ENCODE measurements around the gene PEAK3. TPM values are rescaled to one million over a fixed set of nuclear protein-coding genes. Genes with fewer than 3 reads are reported as not detected.
A peak's percentile ranks its signal among the peaks of the same experiment; 100 is the strongest.

The PEAK3 gene
- total RNA-seq, 1 donor from 2014 or later, result 0.17 TPM

DNA sequence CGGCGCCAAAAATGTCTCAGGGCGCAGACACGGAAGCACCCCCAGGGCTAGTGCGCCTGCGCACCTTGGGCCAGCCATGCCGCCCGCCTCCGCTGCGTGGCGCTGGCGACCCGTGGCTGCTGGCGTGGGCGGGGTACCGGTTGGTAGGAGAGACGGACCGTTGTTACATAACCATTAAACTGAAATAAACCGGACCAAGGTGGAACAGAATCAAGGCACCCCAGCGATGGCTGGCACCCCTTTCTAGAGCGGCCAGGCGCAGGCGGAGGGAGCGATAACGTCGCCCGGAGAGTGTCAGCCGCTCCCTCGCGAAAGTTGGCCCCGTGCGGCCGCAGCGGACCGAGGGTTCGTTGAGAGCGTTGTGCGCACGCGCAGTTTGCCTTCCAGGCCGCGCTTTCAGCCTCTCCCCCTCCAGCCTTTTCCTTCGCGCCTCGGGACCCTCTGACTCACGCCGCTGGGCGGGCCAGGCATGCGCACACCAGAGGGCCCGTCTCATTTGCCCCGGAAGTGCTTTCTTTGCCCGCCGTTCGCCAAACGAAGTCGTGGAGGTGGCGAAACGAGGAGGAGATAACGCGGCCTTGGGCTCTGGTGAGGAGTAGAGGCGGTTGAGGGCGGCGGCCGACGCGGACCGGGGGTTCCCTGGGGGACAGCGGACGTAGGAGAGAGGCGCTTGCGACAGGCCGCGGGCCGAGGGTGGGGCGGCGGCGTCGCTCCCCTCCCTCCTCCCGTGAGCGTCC is 45.5 kb downstream of the PEAK3 start, which contains the start of the genes PLEKHJ1 and SF3A2:
Gene PLEKHJ1, minus strand, starts transcription at position 16 of the 737 bp plus-strand sequence. CDS start 81 bp downstream, outside the sequence.
Gene SF3A2, plus strand, starts transcription at position 511 of the 737 bp plus-strand sequence. CDS start 6,595 bp downstream, outside the sequence.
- DNase-seq, result peak; percentile 98

DNA sequence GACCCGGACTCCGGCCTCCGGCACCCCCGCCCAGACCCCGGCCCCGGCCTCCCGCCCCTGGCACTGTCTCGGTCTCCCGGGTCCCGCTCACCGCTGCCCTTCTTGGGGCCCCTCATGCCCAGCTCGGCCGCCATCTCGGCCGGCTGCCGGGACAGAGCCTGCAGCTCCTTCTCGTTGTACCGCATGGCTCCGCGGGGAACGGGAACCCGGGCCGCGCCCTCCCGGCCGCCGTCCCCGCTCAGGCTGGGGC is 46.0 kb downstream of the PEAK3 start:
- no peak for DNase-seq

DNA sequence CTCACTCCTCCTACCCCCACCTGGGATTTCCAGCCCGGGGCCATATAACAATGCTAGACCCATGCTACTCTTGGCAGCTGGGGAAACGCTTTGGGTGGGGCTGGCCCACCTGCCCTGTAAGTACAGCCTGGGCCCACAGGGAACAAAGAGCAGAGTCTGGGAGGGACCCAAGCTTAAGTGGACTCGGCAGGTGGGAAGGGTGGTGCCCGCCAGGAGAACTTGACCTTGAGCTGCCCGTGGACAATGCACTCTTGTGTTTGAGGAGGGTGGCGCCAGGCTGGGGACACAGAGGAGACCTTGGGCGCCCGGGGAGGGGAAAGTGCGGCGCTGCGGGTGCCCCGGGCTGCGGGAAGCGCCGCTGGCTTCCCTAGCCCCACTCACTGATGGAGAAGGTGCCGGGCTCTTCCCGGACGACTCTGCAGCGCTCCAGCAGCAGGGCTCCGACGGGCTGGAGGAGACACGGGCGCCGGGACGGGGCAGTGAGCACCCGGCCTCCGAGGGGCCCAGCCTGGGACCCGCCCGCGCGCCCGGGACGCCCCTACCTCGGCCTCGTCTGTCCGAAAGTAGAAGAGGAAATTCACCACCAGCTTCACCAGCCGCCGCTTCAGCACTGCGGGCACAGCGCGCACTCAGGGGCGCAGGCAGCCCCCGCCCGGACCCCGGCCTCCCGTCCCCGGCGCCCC is 46.5 kb downstream of the PEAK3 start:
- peak; percentile 30 for DNase-seq

DNA sequence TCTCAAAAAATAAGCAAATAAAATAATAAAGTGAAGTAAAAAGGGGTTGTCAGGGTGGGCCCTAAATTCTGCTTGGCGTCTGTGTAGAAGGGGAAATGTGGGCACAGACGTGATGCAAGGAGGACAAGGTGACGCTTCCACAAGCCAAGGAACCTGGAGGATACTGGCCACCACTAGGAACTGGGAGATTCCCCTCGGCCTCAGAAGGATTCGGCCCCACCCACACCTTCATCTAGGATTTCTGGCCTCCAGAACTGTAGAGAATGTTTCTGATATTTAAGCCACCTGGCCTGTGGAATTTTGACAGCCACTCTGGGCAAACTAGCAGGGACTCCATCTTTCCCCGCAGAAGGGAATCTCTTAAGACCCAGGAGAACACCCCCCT is 47.0 kb downstream of the PEAK3 start:
- DNase-seq, result no peak

DNA sequence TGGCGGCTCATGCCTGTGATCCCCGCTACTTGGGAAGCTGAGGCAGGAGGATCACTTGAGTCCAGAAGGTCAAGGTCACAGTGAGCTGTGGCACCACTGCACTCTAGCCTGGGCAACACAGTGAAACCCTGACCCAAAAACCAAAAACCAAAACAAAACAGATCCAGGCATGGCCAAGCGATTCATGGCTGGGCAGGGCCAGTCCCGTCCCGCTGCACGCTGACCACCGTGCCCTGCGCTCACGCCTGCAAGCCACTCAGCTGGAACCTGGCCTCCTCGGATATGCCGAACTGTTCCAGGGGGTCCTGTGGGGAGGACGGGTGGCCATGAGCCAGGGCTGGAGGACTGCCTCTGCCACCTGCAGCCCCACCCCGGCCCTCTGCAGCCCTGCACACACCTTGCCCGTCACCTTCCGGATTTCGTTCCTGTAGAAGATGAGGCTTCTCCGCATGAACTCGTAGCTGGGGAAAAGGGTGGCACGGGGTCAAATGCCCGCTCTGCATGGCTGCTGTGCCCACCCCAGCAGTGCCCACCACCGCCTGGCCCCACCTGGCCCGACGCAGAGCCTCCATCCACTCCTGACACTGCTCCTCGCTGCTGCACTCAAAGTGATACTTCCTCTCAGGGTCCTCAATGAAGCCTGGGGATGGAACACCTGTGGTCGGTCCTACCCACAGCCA is 48.2 kb downstream of the PEAK3 start:
- DNase-seq, result no peak

DNA sequence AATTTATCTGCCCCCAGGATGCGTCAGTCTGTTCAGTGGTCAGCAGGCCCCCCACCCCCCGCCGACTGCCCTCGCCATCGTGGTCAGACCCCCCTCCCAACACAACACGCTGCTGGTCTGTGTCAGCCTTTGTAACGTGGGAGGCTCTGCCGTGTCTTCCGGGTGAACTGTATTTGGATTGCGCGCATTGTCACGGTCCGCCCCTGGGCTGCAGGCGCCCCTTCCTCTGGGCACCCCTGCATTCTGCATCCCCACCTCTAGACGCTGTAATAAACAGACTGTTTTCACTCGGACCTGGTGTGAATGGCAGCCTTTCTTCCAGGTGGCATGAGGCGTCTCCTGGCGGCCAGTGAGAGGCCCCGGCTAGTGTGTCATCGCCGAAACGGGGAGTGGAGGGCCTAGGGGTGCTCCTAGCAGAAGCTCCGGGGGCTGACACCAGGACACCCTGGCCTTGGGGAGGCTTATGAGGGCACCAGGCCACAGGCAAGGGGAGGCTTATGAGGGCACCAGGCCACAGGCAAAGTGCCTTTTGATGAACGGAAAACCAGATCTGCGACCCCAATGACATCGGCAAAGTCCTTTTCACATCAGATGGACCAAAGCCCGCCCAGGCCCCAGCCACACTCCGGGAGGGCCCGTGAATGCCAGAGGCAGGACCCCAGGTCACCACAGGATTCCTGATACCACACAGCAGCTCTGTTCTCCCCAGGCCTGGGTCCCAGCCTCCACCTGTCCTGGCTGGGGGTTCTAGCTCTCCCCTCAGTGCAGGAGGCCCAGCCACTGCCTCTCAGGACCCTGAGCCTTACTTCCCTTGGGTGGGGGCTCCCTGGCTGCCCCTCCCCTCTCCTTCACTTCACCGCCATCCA is 49.5 kb downstream of the PEAK3 start:
- DNase-seq, result no peak

DNA sequence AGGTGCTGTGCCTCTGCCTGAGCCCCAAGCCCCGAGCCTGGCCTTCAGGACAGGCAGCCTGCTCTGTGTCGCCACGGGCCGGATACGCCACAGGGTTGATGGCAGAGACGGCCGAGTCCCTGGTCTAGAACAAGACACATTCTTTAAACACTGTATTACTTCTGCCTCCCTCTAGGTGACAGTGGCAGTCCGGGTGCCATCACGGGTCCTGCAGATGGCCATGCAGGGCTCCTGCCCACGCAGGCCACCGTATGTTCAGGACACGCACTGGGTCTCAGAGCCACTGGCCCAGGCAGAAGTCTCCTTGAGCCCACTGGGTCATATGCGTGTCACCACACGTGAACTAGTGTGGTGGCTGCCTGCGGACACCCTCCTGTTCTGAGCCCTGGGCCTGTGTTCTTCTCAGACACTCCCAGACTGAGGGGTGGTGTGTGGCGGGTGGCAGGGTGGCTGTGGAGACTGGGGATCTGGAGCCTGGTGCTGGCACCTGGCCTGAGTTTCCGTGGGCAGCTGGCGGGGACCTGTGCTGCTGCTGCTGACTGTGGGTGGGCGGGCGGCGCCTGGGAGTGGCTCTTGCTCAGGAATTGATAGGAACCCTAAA is 50.3 kb downstream of the PEAK3 start:
- peak; percentile 26 for DNase-seq

DNA sequence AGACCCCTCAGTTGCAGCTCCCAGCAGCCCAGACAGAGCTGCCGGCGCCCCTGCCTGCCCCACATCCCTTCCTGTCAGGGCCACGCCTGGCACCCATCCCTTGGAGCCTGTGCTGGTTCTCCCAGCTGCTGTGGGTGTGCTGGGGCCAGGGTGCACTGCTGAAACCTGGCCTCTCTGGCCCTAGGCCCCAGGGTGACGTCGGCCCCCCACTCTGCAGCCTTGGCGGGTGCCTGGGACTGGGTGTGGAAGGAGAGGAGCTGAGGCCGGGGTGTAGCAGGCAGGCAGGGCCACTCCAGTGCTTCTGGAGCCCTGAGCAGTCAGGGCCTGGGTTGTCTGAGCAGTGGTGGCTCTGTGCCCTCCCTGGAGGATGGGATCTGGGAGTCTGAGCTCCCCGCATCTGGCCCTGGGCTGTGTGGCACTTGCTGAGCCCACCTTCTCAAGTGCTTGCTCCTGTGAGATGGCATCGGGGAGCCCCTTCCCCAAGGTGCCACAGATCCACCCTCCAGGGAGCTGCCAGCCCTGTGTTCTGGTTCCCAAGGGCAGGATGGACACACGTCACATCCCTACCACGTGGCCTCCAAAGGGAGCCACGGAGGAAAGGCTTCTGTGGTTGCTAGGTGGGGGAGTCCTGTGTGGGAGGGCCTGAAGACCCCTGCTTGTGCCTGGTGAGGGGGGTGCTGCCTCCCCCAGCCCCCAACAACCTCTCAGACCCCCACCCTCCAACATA is 51.0 kb downstream of the PEAK3 start:
- DNase-seq, result no peak

DNA sequence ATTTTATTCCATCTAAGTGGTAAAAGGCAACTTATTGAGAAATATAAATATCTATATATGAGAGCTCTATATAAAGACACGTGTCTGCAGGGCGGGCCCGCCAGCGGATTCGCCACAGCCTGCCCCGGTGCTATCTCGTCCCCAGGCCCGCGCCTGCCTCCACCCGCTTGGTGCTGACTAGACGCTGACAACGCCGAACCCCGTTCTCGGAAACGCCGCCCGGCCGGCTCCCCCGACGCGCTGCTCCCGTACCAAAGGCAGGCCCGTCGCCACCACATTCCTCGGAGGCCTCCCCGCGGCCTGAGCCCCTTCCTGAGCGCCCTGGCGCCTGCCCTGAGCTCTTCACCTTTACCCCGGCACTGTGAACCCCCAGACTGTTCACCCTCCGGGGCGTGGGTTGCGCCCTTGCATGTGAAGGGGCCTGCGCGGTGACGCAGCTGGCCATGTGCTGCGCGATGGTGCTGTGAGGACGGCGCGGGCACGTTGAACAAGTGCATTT is 51.9 kb downstream of the PEAK3 start:
- no peak for DNase-seq

DNA sequence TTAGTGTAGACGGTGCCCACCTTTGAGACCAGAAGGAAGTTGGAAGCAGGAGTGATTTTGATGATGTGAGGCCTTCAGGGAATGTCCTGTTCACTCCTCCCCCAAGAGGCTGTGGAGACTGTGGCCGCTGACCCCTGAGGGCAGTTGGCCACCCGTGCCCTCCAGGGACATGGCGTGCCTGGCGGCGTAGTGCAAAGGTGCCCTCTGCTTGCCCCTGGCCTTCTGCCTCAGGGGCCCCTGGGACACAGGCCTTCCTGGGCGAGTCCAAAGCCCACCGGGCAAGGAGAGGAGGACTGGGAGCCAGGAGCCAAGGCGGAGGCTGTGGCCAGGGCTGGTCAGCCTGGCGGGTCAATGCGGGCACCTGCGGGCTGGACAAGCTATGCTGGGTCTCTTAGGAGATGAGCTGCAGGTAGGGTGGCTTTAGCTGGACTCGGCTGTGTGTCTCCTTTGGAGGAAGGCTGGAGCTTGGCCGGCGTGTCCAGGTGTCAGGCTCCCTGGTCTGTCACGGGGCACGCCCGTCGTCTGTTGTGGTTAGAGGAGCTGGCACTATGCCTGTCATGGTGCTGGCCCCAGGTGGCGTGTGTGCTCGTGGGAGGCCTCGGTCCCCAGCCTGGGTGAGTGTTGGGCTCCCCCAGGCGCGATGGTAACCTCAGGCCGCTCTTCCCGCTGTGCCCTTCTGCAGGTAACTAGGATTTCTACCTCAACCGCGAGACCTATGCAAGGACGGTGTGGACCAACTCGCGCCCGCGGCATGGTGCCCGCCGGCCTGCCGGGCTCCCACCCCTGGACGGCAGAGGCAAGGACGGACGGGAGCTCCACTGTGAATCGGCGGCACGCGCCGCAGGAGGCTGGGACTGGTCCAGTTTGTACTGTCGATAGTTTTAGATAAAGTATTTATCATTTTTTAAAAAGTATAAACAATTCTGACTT is 52.6 kb downstream of the PEAK3 start:
- DNase-seq, result no peak

DNA sequence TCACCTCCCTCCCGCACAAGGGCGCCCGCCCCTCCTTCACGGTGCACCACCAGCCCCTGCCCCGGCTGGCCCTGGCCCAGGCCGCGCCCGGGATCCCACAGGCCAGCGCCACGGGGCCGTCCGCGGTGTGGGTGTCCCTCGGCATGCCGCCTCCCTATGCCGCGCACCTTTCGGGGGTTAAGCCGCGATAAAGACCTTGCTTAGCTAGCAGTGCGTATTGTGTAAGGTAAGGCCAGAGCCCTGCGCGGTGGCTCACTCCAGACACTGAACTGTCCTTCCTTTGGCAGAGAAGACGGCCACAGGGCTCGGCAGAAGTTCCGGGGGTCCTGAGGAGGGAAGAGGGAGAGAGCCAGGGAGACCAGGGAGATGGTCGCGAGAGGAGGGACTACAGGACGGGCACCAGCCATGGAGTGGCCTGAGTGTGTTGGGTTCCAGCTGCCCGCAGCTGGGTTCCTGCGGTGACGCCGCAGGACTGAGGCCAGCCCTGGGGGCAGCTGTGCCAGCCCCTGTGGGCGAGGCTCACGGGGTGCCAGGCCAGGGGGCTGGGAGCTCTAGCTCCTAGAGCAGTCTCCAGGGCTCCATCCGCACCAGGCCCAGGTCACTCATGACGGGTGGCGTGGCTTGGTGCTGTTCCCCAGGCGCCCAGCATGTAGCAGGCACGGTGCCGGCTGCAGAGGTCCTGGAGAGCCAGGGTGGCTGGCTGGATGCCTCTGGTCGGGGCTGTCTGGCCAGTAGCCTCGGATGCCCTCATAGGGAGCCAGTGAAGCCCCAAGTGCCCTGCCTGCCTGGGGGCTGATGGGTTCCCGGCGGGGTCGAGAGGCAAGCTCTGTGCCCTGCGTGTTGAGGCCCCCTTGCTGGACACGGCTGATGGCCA is 53.6 kb downstream of the PEAK3 start:
- DNase-seq, result no peak

DNA sequence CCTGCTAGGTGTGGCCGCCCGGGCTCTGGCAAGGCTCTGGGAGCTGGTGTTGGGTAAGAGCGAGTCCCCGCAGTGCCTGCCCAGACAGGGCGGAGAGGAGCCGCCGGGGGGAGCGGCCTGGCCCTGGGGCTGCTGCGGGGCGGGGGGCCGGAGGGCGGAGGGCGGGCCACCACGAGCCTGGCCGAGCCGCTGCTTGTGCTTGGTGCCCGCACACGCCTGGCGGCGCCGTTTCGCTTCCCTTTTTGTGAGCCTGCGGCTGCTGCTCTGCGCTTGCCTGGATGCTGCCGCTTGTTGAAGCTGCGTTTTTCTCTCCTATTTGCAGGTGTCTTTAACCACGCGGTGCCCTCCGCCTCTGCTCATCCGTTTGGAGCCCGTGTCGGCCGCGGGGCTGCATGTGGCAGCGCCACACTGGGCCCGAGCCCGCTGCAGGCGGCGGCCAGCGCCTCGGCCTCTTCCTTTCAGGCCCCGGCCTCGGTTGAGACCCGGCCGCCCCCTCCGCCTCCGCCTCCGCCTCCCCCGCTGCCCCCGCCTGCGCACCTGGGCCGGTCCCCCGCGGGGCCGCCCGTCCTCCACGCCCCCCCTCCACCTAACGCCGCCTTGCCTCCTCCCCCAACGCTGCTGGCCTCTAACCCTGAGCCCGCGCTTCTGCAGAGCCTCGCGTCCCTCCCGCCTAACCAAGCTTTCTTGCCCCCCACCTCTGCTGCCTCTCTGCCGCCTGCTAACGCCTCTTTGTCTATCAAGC is 54.4 kb downstream of the PEAK3 start:
- DNase-seq, result no peak

DNA sequence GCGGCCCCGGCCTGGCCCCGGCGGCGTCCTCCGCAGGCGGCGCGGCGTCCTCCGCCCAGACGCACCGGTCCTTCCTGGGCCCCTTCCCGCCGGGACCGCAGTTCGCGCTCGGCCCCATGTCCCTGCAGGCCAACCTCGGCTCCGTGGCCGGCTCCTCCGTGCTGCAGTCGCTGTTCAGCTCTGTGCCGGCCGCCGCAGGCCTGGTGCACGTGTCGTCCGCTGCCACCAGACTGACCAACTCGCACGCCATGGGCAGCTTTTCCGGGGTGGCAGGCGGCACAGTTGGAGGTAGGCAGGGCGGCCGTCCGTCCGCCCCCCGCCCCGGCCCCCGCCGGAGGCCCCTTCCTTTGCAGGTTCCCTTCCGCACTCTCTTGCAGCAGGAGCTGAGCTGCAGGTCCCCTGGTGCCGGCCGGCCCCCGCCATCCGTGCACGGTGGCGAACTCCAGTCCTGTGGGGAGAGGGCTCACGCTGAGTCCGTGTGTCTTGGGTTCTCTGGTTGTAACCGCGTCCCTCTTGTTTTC is 55.1 kb downstream of the PEAK3 start:
- no peak for DNase-seq

DNA sequence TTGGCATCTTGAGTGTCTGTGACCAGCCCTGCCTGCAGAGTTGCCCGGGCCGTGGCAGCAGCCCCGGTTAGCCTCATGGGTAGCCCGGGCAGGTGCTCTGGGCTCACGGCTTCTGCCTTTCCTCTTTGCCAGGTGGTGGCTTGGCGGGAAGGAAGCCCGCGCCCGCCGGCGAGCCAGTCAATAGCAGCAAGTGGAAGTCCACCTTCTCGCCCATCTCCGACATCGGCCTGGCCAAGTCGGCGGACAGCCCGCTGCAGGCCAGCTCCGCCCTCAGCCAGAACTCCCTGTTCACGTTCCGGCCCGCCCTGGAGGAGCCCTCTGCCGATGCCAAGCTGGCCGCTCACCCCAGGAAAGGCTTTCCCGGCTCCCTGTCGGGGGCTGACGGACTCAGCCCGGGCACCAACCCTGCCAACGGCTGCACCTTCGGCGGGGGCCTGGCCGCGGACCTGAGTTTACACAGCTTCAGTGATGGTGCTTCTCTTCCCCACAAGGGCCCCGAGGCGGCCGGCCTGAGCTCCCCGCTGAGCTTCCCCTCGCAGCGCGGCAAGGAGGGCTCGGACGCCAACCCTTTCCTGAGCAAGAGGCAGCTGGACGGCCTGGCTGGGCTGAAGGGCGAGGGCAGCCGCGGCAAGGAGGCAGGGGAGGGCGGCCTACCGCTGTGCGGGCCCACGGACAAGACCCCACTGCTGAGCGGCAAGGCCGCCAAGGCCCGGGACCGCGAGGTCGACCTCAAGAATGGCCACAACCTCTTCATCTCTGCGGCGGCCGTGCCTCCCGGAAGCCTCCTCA is 55.7 kb downstream of the PEAK3 start:
- DNase-seq, result no peak

DNA sequence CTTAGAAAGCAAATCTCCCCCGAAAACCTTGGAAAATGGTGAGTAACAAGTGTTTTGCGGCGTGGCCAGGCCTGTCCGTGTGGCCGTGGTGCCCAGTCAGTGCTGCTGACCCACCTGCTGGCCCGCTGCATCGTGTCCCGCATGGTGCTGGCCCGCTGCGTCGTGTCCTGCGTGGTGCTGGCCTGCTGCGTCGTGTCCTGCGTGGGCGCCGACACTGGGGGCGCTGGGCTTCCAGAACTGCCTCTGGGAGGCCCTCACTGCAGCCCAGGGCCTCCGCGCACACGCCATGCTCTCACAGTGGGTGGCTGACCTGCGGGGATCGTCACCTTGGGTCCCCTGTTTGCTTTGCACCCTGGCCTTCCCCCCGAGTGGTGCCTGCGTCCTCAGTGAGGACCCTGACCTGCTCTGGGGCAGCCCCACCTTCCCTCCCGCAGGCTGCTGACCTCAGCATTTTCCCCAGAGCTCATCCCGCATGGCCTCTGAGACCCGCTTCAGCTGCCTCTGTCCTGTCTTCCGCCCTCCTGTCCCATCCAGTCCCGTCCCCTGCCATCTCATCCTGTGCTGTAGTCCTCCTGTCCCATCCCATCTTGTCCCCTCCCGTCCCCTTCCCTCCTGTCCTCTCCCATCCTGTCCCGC is 56.4 kb downstream of the PEAK3 start:
- no peak for DNase-seq

DNA sequence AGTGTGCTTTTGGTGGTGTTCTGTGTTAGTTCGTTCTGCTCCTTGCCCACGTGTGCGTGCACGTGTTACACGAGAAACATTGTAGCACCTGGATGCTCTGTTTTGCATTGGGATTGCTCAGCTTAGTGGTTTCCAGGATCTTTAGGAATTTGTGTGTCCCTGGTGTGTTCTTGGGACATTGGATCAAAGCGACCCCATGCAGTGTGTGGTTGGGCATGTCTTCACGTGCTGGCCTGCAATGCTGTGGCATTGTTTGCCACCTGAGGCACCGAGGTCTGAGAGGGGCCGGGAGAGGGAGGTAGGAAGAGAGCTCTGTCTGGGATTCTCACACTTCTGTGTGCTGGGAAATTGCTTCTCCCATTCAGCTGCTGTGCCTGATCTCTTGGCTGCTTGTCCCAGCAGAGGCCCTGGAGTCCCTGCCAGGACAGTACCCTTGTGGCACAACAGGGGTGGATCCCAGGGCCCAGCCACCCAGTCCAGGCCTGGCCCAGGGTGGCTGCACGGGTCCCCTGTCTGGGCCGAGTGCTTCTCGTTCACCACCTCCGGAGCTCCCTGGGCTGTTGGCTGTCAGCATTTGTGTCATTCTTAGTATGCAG is 57.1 kb downstream of the PEAK3 start:
- no peak for DNase-seq
